Chondrocyte (in vitro differentiated cells): ENCODE results near the gene PLD1. TPM values are rescaled to one million over a fixed set of nuclear protein-coding genes. Genes with fewer than 3 reads are reported as not detected.

Experiments used
- DNase-seq: peaks from one replicate; pipeline ENCODE4 v3.0.0; 2021; ENCODE audit warnings: mixed read lengths, low spot score
- H3K27ac Mint-ChIP-seq: one replicate; pipeline ENCODE4 v1.8.0; 2021; ENCODE audit warnings: mild to moderate bottlenecking, moderate library complexity, mixed read lengths; ENCODE audit not compliant: unreplicated experiment
- H3K27me3 Mint-ChIP-seq: 2 replicates; pipeline ENCODE4 v1.8.0; 2021; ENCODE audit warnings: low read depth, mixed read lengths
- H3K36me3 Mint-ChIP-seq: 2 replicates; pipeline ENCODE4 v1.8.0; 2021; ENCODE audit warnings: low read depth, mixed read lengths
- H3K4me1 Mint-ChIP-seq: 2 replicates; pipeline ENCODE4 v1.8.0; 2021; ENCODE audit warnings: low read depth, mild to moderate bottlenecking, mixed read lengths
- H3K4me3 Mint-ChIP-seq: one replicate; pipeline ENCODE4 v1.8.0; 2021; ENCODE audit warnings: mild to moderate bottlenecking, moderate library complexity, mixed read lengths; ENCODE audit not compliant: unreplicated experiment
- H3K9me3 Mint-ChIP-seq: 2 replicates; pipeline ENCODE4 v1.8.0; 2021; ENCODE audit warnings: low read depth, mixed read lengths
- total RNA-seq: library from RNA; stranded (reverse); gene quantifications from 3 replicates; pipeline ENCODE4 v1.2.1, GENCODE V29; 2021
- TF ChIP-seq, protein P1 (sequence below): fragments of 200-600 bp; sonication (generic); IDR thresholded peaks from 2 replicates; pipeline ENCODE4 v1.5.0; 2021; ENCODE audit warnings: antibody characterized with exemption, mild to moderate bottlenecking, moderate library complexity

The PLD1 gene
- total RNA-seq, 1 donor from 2014 or later: 17.0 TPM

DNA sequence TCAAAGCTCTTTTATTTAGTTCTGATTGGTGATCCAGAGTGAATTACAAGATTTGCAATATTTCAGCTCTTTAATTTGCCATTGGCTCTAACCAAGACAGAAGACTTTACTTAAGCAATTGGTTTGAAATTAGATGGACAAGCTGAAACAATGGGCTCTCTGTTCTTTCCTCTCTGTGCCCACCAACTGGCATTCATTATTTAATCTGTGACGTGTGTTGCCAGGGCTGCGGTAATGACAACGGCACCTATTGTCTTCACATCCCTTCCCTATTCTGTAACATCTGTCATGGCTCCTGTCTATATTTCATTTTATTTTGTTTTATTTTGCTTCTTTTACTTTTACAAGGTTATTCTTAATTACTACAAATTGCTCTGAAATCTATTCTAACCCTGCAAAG is 33.9 kb downstream of the PLD1 start:
- Mint-ChIP-seq H3K27ac (no peak overlapping the region), H3K27me3 (no peaks in the 10 kb centered on the region), H3K9me3 (no peaks in the 10 kb centered on the region), H3K4me1 (peaks cover 19% of the 10 kb centered on the region), H3K36me3 (no peaks in the 10 kb centered on the region), H3K4me3 (no peak overlapping the region)
- TF ChIP-seq, protein P1, sequence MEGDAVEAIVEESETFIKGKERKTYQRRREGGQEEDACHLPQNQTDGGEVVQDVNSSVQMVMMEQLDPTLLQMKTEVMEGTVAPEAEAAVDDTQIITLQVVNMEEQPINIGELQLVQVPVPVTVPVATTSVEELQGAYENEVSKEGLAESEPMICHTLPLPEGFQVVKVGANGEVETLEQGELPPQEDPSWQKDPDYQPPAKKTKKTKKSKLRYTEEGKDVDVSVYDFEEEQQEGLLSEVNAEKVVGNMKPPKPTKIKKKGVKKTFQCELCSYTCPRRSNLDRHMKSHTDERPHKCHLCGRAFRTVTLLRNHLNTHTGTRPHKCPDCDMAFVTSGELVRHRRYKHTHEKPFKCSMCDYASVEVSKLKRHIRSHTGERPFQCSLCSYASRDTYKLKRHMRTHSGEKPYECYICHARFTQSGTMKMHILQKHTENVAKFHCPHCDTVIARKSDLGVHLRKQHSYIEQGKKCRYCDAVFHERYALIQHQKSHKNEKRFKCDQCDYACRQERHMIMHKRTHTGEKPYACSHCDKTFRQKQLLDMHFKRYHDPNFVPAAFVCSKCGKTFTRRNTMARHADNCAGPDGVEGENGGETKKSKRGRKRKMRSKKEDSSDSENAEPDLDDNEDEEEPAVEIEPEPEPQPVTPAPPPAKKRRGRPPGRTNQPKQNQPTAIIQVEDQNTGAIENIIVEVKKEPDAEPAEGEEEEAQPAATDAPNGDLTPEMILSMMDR: no peak
- no peak for DNase-seq

GRCh38 chr3:171775943-171776342 is 34.3 kb downstream of the PLD1 start:
- no peak overlapping the region for H3K4me3 Mint-ChIP-seq
- DNase-seq: no peak
- no peaks in the 10 kb centered on the region for H3K9me3 Mint-ChIP-seq
- H3K27me3 Mint-ChIP-seq: no peaks in the 10 kb centered on the region
- no peak overlapping the region for H3K27ac Mint-ChIP-seq
- no peaks in the 10 kb centered on the region for H3K36me3 Mint-ChIP-seq
- peaks cover 23% of the 10 kb centered on the region for H3K4me1 Mint-ChIP-seq
- TF ChIP-seq, protein P1: no peak

- no peaks in the 10 kb centered on the region for H3K27me3 Mint-ChIP-seq
- no peaks in the 10 kb centered on the region for H3K9me3 Mint-ChIP-seq
- no peaks in the 10 kb centered on the region for H3K36me3 Mint-ChIP-seq
- H3K27ac Mint-ChIP-seq: no peak overlapping the region
- TF ChIP-seq, protein P1: no peak
- no peak overlapping the region for H3K4me3 Mint-ChIP-seq
- peaks cover 33% of the 10 kb centered on the region for H3K4me1 Mint-ChIP-seq
- no peak for DNase-seq
These were observed 35.8 kb downstream of the PLD1 start for GRCh38 chr3:171774521-171774920.

DNA sequence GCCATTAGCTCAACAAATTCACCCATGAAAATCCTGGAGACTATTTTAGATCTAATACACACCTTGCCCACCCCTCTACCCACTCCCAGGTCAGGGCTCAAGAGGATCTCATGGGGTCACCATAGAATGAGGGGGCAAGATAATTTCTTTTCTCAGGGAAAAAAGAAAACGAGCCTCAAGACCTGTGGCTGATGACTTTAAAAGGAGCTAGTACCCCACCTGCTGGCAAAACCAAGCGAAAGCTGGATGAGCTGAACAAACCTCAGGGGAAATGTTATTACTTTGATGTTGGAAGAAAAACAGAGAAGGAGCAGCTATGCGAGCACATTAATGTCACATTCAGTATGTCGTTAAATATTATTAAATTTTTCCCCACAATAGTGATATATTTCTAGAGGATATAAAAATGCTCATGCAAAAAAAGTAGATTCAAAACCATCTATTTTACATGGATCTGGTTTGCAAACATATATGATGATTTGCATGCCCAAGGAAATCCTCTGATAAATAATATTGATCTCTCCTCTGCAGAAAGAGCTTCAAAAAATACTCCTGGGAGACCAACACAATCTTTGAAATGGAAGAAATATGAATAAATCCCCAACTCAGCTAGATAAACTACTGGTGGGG is 37.7 kb downstream of the PLD1 start:
- TF ChIP-seq, protein P1: peak; percentile 94
- no peak overlapping the region for H3K27ac Mint-ChIP-seq
- H3K9me3 Mint-ChIP-seq: no peaks in the 10 kb centered on the region
- DNase-seq: no peak
- H3K27me3 Mint-ChIP-seq: no peaks in the 10 kb centered on the region
- peaks cover 41% of the 10 kb centered on the region for H3K4me1 Mint-ChIP-seq
- H3K4me3 Mint-ChIP-seq: no peak overlapping the region
- no peaks in the 10 kb centered on the region for H3K36me3 Mint-ChIP-seq

- no peak for DNase-seq
These were observed 39.3 kb downstream of the PLD1 start for GRCh38 chr3:171770689-171771620.

More at GRCh38 chr3:171770689-171771620, 39.3 kb downstream of the PLD1 start:
- peaks cover 41% of the 10 kb centered on the region for H3K4me1 Mint-ChIP-seq
- H3K36me3 Mint-ChIP-seq: no peaks in the 10 kb centered on the region
- H3K9me3 Mint-ChIP-seq: no peaks in the 10 kb centered on the region
- H3K4me3 Mint-ChIP-seq: peak overlapping the region; percentile 72
- TF ChIP-seq, protein P1: no peak
- no peaks in the 10 kb centered on the region for H3K27me3 Mint-ChIP-seq
- H3K27ac Mint-ChIP-seq: peak overlapping the region; percentile 85
